Ramos (cell line): ENCODE data around the gene RHBDL3.

Source experiments
- in situ Hi-C: fragments of 300-500 bp; cut with MboI; formaldehyde crosslinking; loops from one replicate; pipeline ENCODE4 v1.14.3; 2022; ENCODE audit warnings: low sequenced_read_pairs; ENCODE audit not compliant: unreplicated experiment

RHBDL3 gene

DNA sequence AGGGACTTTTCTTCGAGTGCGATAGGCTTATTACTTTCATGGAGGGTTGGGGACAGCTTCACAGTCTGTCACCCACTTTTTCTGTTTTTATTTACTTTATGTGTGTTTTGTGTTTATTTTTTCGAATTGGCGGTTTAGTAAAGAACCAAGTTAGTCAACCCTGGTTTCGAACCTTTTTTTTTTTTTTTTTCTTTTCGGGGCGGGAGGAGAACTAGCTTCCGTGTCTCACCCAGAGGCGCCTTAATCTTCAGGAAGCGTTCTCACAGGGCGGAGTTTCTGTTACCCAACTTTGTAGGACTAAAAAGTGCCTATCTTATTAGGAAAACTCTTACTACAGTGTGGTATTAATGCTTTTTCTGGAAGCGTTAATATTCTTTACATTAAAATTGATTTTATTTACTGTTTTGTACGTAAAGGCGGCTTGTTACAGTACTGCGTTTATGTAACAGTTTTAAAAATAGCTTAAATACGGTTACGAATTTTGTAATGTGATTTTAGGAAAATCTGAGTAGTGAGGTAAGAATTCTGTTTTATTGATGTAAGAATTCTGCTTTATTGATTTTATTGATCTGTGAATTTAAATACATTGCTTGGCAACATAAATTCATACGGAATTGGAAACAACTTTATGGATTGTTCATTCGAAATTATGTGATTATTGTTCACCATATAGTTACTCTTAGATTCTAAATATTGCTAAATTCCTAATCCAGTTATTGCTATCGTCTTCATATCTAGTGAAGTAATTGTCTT is 85.2 kb downstream of the RHBDL3 start:
- in situ Hi-C loops = loop anchor here (25.0 kb wide), 1 partner anchor 389 kb away; no protein-coding TSS in a partner anchor

DNA sequence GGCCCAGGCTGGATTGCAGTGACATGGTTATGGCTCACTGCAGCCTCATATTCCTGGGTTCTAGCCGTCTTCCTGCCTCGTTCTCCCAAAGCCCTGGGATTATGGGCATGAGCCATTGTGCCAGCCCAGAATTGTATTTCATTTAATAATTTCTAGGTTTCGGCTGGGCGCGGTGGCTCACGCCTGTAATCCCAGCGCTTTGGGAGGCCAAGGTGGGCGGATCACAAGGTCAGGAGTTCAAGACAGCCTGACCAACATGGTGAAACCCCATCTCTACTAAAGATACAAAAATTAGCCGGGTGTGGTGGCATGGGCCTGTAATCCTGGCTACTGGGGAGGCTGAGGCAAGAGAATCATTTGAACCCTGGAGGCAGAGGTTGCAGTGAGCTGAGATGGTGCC is 87.1 kb downstream of the RHBDL3 start:
- in situ Hi-C loops = loop anchor here (25.0 kb wide), 1 partner anchor 390 kb away; no protein-coding TSS in a partner anchor

DNA sequence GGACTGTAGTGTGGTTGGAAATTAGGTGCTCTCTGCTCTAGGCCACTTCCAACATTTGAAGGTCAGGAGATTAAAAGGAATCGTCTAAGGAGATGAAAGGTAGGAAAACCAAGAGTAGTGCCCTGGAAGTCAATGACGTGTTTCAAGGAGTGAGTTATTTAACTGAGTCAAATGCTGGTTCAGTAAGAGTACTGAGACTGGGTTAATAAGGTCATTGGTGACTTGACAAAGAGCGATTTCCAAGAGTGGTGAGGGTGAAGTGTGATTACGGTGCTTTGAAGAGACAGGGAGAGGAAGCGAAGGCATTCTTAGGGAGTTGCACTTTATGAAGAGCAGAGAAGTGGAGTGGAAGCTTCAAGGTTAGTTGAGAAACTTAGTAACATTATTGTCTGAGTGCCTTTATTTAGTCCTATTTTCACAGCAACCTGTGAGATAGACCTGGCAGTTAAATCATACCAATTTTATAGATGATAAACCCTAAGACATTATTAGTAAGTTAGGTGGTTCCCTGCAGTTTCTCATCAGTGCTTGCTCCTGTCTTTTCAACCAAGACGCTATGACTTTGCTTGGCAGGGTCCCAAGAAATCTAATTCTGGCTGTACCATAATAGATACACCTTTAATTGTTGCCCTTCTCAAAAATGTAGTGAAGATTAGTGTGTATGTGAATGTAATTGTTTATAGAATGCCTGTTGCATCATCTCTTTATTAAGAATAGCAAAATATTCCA is 90.2 kb downstream of the RHBDL3 start:
- in situ Hi-C loops = loop anchor here (25.0 kb wide), 1 partner anchor 394 kb away; no protein-coding TSS in a partner anchor

DNA sequence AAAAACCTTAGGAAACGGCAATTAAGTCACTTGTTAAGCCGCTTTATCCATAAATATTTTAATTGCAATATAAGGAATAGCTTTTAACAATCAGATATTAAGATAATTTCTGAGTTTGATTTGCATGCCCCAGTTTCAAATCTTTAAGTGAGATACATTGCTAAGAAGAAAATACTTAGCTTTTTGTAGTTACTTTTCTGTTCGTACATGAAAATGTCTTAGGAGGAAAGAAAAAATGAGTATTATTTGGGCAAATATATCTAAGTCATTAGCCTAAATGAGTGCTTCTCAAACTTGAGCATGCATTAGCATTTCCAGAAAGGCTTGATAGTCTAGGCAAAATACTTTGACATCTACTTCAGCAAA is 90.7 kb downstream of the RHBDL3 start:
- in situ Hi-C loops = loop anchor here (25.0 kb wide), 1 partner anchor 394 kb away; no protein-coding TSS in a partner anchor

DNA sequence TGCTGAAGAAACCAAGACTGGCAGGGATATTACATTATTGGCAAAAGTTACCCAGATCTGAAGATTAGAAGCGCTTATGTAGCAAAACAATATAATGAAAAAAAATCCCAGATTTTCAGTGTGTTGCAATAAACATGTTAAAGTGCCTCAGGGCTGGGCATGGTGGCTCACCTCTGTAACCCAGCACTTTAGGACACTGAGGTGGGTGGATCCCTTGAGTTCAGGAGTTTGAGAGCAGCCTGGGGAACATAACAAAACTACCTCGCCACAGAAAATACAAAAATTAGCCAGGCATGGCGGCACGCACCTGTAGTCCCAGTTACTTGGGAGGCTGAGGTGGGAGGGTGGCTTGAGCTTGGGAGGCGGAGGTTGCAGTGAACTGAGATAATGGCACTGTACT is 91.1 kb downstream of the RHBDL3 start:
- in situ Hi-C loops = loop anchor here (25.0 kb wide), 1 partner anchor 394 kb away; no protein-coding TSS in a partner anchor

DNA sequence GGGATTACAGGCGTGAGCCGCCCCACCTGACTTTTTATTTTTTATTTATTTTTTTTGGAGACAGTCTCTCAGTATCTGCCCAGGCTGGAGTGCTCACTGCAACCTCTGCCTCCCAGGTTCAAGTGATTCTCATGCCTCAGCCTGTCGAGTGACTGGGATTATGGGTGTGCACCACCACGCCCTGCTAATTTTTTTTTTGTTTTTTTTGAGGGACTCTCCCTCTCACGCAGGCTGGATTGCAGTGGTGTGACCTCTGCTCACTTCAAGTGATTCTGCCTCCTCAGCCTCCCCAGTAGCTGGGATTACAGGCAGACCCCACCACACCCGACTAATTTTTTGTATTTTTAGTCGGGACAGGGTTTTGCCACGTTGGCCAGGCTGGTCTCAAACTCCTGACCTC is 92.0 kb downstream of the RHBDL3 start:
- in situ Hi-C loops = loop anchor here (25.0 kb wide), 1 partner anchor 395 kb away; no protein-coding TSS in a partner anchor

DNA sequence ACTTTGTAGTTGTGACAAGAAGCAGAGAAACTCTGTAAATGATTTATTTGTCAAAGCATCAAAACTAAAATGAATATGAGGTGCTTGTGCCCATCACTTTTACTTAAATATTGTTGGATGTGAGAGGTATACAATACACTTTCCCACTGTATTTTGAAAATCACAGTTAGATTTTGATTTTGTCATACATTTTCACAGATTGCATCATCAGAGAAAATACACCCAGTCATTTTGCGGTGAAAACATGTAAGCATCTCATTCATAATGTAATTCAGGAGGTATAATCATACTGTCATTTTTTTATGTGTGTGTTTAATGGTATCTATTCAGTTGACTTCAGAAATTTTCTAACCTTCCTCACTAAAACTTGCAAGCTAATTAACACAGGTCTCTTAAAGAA is 95.6 kb downstream of the RHBDL3 start:
- in situ Hi-C loops = loop anchor here (25.0 kb wide), 1 partner anchor 399 kb away; no protein-coding TSS in a partner anchor

DNA sequence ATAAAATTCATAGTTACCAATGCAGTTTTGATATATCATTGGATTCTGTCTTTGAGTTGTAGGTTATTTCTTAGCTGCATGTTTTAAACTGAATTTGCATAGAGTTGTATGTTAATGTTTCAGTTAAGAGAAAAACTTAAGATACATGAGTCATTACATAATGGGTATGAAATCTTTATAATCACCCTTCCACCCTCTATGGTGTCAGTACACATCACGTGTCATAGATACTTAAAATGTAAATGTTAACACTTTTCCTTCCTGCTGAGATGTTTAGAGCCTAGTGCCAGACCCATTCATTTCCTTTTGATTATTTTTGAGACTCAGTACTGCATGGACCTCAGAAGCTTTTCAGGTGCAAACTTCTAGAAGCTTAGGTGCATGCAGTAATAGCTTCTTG is 104.8 kb downstream of the RHBDL3 start:
- in situ Hi-C loops = loop anchor here (25.0 kb wide), 1 partner anchor 408 kb away; no protein-coding TSS in a partner anchor
